ENCODE data around the gene AFF3.

DNA sequence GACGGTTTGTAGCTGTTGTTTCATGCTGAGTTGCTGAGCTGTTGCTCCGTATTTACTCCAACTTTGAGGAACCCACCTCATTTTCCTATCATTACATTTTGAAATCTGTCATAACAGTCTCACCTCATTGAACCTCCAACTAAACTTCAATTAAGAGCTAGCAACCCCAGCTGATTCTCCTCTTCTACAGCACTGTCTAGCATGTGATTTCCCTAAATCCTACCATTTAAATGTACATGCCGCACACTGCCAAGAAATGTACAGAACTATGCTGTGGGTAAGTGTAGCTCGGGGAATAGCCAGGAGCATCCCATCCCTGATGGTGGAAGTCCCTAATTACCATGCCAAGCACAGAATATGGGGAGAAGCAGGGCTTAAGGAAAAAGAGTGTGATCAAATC, 299.9 kb downstream of the AFF3 start:
- TF ChIP-seq POLR2AphosphoS5 (IDR thresholded peaks at IDR 0.05), result no peak
- no peak for TF ChIP-seq POLR2A (IDR thresholded peaks at IDR 0.05)
- TF ChIP-seq CTCF (IDR thresholded peaks at IDR 0.05), result no peak
